Lower lobe of right lung (tissue), 2 donors: Measurements from ENCODE around the gene TEDC1. TPM values are rescaled to one million over a fixed set of nuclear protein-coding genes. Genes with fewer than 3 reads are reported as not detected.

ENCODE experiments used
- ATAC-seq, 2 donors: fragments of 200-7000 bp; cut with Tn5 transposase; one replicate each; pipeline ENCODE4 v1.9.1; 2020 to 2022; ENCODE audit warnings: mild to moderate bottlenecking in 2 of 2, moderate library complexity in 2 of 2
- DNase-seq: peaks from one replicate; pipeline ENCODE4 v3.0.0-alpha.2; 2020
- H3K27ac ChIP-seq: fragments of 200-600 bp; one replicate; pipeline ENCODE4 v1.8.0; 2022
- H3K27me3 ChIP-seq: fragments of 200-600 bp; one replicate; pipeline ENCODE4 v1.8.0; 2022; ENCODE audit warnings: low read depth
- H3K36me3 ChIP-seq: fragments of 200-600 bp; one replicate; pipeline ENCODE4 v1.8.0; 2022; ENCODE audit warnings: mild to moderate bottlenecking
- H3K4me1 ChIP-seq: fragments of 200-600 bp; one replicate; pipeline ENCODE4 v1.8.0; 2022
- H3K4me3 ChIP-seq: fragments of 200-600 bp; one replicate; pipeline ENCODE4 v1.8.0; 2022; ENCODE audit warnings: mild to moderate bottlenecking
- H3K9me3 ChIP-seq: fragments of 200-600 bp; one replicate; pipeline ENCODE4 v1.8.0; 2022
- intact Hi-C: fragments of 100-400 bp; cut with DNase I; formaldehyde crosslinking; loops from one replicate; pipeline ENCODE4 v1.11.0; 2022
- total RNA-seq: library from RNA; stranded (reverse); fragmentation: NEBNext Ultra II Directional; extraction: Animal tissue kit (Norgen Biotek cat#: 25700); gene quantifications from one replicate; pipeline ENCODE4 v1.2.1, GENCODE V29; 2021
- TF ChIP-seq, protein P1 (sequence below): fragments of 200-600 bp; IDR thresholded peaks from one replicate; pipeline ENCODE4 v1.8.0; 2022; ENCODE audit warnings: antibody characterized with exemption, mild to moderate bottlenecking
- donor health status: DM: no; HTN: yes; CAD: no; lungs with severe emphysema.

Gene TEDC1
- total RNA-seq, 1 donor from 2014 or later = 10.6 TPM

DNA sequence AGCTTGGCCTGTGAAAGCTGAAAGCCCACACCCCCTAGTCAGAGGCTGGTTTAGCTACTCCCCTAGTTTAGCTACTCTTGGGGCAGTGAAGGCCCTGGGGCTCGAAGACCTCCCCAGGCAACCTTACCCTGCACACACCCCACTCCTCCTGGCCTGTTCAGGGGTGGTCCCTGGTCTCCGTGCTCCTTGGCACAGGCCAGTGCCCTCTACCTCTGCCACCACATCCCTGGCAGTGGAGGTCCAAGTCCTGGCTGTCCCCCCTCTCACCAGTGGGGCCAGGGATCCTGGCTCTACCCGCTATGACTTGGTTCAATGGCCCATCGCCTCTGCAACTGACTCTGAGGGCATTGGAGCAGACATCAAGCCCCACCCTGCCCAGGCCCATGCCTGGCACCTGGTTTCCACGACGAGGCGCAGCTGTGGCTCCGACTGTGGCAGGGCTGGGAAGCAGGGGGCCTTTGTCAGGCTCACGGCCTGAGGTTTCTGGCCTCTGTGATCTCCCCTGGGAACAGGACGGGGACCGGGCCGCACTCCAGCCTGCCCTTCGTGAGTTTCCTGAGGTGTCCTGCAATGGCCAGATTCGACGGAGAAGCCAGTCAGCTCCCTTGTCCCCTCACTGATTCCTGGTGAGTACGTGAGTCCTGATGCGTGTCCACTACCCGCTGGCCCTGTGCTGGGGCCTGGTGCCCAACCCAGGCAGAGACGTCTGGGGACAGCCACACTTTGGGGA lies 41.0 kb downstream of the TEDC1 start:
- DNase-seq (no peak), ATAC-seq (no peak)
- intact Hi-C loops = no loop called here
- Histone ChIP-seq H3K9me3 (no peaks in the 10 kb centered on the region), H3K4me1 (peaks cover 28% of the 10 kb centered on the region), H3K27ac (no peak overlapping the region), H3K27me3 (peaks cover 41% of the 10 kb centered on the region), H3K36me3 (no peaks in the 10 kb centered on the region), H3K4me3 (no peak overlapping the region)
- TF ChIP-seq, protein P1, sequence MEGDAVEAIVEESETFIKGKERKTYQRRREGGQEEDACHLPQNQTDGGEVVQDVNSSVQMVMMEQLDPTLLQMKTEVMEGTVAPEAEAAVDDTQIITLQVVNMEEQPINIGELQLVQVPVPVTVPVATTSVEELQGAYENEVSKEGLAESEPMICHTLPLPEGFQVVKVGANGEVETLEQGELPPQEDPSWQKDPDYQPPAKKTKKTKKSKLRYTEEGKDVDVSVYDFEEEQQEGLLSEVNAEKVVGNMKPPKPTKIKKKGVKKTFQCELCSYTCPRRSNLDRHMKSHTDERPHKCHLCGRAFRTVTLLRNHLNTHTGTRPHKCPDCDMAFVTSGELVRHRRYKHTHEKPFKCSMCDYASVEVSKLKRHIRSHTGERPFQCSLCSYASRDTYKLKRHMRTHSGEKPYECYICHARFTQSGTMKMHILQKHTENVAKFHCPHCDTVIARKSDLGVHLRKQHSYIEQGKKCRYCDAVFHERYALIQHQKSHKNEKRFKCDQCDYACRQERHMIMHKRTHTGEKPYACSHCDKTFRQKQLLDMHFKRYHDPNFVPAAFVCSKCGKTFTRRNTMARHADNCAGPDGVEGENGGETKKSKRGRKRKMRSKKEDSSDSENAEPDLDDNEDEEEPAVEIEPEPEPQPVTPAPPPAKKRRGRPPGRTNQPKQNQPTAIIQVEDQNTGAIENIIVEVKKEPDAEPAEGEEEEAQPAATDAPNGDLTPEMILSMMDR = no peak

DNA sequence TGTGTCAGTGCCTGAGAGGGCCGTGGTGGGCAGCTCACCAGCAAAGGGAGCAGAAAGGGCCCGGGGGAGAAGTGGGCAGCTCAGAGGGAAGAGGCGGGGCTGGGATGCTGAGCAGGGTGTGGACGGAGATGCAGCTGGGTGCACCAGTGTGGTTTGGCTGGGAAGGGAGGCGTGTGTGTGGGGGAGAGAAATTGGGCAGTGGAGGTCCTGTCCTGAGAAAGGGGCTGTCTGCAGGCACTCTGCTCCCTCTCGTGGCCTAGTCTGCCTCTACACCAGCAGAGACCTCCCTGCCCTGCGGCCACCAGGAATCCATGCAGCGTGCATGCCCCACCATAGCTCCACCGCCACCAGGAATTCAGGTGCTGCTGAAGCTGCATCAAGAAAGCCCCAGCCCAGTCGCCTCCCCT lies 41.7 kb downstream of the TEDC1 start:
- Histone ChIP-seq H3K27me3 (peaks cover 41% of the 10 kb centered on the region), H3K4me1 (peaks cover 22% of the 10 kb centered on the region), H3K4me3 (no peak overlapping the region), H3K27ac (no peak overlapping the region), H3K36me3 (no peaks in the 10 kb centered on the region), H3K9me3 (no peaks in the 10 kb centered on the region)
- DNase-seq = no peak
- TF ChIP-seq, protein P1 = peak; percentile 10
- ATAC-seq = no peak
- intact Hi-C loops = no loop called here

DNA sequence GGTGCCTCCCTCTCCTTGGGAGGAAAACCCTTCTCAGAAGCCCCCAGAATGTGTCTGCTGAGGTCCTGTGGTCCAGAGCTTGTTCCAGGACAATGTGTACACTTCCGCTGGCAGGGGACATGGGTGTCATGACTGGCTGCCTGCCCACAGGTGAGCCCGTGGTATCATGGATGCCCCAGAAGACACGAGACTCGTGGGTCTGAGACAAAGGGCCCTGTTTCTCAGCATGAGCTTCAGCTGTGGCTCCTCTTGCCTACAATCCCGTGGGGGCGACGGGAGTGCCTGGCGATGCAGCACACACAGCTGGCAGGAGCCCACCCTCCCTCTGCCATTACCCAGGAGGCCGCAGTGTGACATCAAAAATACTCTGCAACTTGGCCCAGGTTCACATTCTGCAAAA lies 42.3 kb downstream of the TEDC1 start:
- Histone ChIP-seq H3K36me3 (no peaks in the 10 kb centered on the region), H3K9me3 (no peaks in the 10 kb centered on the region), H3K4me1 (peaks cover 21% of the 10 kb centered on the region), H3K4me3 (no peak overlapping the region), H3K27ac (no peak overlapping the region), H3K27me3 (peaks cover 37% of the 10 kb centered on the region)
- TF ChIP-seq, protein P1 = no peak
- no peak for ATAC-seq
- DNase-seq = no peak
- intact Hi-C loops = no loop called here

DNA sequence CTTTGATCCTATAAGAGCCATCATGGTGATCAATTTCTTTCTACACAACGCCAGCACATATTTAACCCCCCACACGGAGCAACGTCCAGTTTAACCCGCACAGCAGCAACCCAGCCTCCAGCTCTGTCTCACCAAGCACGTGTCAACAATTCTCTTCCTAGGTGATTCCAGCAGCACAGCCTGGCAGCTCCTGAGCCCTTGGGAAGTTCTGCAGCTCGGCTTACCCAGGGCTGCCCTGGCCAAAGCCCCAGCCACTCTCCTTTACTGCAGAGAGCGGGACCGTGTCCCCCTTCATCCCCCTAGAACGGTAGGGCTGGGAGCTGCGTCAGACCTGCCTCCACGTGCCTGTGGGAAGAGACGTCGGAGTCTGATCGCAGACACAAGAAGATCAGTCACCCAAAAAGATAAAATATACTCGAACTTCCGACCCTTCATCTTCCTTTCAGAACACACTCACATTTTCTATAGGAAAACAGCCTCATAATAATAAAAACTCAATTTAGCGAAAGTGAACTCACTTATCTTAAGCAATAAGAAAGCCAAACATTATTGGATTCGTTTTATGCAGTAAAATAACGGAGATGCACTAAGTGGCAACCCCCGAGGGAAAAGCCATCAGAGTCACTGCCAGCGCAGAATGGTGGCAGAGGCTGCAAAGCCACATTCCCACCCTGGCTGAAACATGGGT lies 42.9 kb downstream of the TEDC1 start:
- Histone ChIP-seq H3K4me1 (peaks cover 18% of the 10 kb centered on the region), H3K36me3 (no peaks in the 10 kb centered on the region), H3K27ac (no peak overlapping the region), H3K9me3 (no peaks in the 10 kb centered on the region), H3K4me3 (no peak overlapping the region), H3K27me3 (peaks cover 40% of the 10 kb centered on the region)
- DNase-seq (no peak), ATAC-seq (no peak)
- intact Hi-C loops = no loop called here
- TF ChIP-seq, protein P1 = no peak

DNA sequence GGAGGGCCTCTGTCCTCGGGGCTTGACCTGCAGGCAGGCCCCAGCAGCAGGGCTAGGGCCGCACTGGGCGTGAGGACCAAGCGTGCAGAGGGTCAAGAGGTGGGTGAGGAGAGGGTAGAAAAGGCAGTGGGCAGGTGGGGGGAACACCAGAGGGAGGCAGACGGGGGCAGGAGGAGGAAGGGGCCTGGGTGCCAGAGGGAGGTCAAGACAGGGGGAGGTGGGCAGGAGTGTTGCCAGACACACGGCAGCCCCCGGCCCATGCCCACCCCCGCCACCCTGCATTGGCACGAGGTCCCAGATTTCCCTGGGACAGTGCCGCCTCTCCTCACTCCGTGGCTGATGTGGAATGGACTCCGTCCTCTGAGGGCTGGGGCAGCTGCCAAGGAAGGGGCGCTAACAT lies 43.5 kb downstream of the TEDC1 start:
- Histone ChIP-seq H3K9me3 (no peaks in the 10 kb centered on the region), H3K27me3 (peaks cover 36% of the 10 kb centered on the region), H3K4me3 (no peak overlapping the region), H3K27ac (no peak overlapping the region), H3K4me1 (peaks cover 12% of the 10 kb centered on the region), H3K36me3 (no peaks in the 10 kb centered on the region)
- no peak for ATAC-seq
- TF ChIP-seq, protein P1 = no peak
- no peak for DNase-seq
- intact Hi-C loops = no loop called here
